HG02642 (cell line): Measurements from ENCODE around the gene PFKL.

Source experiments
- ATAC-seq: cut with Tn5 transposase; IDR thresholded peaks from one replicate; pipeline ENCODE4 v1.9.1; 2021; ENCODE audit warnings: mild to moderate bottlenecking; ENCODE audit not compliant: unreplicated experiment, poor library complexity

The PFKL gene

DNA sequence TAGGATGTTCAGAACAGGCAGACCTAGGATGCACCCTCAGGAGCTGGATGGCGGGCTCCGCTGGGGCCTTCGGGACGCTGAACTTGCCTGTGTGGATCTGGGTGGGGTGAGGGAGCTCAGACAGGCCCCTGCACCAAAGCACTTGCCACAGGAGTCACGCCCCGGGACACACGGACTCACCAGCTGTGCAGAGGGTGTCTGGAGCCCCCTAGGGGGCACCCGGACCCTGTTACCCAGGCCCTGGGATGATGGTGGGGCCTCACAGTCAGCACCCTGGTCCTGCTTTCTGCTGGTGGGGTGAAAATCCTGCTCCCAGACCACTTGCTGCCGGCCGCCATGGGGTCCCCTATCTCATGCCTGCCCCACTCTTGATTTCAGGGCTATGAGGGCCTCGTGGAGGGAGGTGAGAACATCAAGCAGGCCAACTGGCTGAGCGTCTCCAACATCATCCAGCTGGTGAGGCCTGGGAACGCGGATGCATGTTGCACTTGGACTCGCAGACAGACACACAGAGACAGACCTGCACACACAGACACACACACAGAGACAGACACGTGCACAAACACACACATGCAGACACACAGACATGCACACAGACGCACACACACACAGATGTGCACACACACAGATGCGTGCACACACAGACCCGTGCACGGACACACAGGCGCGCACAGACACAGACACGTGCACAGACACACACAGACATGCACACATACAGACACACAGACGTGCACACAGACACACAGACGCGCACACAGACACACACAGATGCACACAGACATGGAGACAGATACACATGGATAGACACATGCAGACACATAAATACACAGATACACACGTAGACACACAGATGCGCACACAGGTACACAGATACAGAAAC, 11.0 kb downstream of the PFKL start:
- no peak for ATAC-seq

DNA sequence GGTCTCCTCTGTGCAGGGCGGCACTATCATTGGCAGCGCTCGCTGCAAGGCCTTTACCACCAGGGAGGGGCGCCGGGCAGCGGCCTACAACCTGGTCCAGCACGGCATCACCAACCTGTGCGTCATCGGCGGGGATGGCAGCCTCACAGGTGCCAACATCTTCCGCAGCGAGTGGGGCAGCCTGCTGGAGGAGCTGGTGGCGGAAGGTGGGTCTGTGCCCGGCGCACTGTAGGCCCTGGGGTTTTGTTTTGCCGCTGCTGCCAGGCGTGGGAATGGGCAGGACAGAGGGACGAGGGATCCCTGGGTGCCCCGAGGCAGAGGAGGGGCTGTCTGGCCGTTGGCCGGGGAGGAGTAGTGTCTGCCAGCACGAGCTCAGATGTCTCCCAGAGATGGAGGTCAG, 12.2 kb downstream of the PFKL start:
- no peak for ATAC-seq

DNA sequence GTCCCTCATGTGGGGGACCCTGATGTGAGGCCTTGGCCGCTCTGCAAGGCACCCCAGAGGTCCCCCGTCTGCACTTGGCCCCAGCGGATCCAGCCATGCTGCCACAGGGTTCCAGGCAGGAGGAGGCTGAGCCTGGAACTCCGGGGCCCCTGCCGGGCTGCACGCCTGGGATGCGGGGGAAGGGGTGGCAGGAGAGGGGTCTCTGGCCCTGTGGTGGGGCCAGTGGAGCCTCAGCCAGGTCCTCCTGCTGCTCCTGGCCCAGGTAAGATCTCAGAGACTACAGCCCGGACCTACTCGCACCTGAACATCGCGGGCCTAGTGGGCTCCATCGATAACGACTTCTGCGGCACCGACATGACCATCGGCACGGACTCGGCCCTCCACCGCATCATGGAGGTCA, 12.9 kb downstream of the PFKL start:
- no peak for ATAC-seq

DNA sequence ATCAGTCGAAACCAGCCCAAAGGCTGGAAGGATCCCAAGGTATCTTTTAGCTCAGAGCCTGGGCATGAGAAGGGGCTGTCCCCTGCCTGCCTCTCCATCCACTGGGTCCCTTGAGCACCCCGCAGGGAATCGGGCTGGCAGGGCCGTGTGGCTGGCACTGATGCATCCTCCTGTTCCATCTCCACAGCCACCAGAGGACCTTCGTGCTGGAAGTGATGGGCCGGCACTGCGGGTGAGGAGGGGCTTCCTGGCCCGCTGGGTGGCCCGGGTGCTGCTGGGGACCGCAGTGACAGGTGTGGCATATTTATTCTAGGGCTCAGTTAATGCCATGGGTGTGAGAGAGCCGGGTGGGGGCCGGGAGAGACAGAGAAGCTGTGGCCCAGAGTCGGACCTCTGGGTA, 13.6 kb downstream of the PFKL start:
- no peak for ATAC-seq

DNA sequence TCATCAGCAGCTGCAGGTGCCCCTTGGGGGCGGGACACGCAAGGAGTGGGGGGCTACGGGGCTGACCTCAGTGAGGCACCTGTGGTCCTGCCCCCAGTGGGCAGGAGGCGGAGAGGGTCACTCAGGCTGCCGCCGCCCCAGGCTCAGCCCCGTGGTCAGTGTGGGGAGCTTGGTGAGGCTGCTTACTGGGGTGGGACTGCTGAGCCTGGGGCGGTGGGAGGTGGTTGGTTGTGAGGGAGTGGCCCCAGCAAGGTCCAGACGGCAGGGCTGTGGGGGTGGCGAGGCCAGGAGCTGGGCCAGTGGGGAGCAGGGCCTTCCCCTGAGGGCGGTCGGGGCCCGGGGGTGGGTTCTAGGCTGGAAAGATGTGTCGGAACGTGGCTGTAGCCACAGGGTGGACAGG, 14.3 kb downstream of the PFKL start:
- ATAC-seq = no peak

DNA sequence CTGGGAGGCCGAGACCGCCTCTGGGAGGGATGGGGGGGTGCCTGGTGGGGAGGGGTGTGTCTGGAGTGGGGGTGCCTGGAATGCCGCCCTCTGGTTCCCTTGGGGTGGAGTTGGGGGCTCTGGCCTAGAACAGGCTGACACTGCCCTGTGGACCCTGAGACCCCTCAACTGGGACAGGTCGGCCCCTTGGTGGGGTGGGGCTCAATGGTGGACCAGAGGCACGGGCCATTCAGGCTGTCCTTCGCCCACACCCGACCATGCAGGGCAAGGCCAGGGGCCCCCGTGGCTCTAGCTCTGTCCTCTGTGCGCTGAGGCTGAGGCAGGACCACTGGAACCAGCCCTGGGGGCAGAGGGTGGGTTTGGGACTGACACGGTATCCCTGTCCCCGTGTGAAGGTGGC, 14.7 kb downstream of the PFKL start:
- no peak for ATAC-seq

DNA sequence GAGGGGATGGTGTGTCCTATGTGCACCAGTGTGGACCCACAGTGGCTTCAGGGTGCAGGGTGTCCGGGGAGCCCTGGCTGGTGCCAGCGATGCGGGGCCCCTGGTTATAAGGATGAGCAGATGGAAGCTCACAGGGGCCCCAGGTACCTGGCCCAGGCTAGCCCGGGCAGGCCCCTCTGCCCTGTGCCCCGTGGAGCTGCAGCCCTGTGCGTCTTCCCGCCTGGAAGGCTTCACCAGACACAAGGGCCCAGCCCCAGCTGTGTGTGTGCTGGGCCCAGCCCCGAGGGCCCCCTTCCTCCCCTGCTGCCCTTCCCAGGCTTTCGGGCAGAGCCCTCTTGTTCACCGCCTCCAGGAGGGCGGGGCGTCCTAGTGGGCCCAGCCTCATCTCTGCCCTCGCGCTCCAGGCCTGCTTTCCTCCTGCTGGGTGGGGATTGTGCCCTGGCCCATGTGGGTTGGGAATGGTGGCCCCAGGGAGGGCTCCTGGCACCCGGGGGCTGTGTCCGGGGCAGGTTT, 15.9 kb downstream of the PFKL start:
- ATAC-seq = no peak

DNA sequence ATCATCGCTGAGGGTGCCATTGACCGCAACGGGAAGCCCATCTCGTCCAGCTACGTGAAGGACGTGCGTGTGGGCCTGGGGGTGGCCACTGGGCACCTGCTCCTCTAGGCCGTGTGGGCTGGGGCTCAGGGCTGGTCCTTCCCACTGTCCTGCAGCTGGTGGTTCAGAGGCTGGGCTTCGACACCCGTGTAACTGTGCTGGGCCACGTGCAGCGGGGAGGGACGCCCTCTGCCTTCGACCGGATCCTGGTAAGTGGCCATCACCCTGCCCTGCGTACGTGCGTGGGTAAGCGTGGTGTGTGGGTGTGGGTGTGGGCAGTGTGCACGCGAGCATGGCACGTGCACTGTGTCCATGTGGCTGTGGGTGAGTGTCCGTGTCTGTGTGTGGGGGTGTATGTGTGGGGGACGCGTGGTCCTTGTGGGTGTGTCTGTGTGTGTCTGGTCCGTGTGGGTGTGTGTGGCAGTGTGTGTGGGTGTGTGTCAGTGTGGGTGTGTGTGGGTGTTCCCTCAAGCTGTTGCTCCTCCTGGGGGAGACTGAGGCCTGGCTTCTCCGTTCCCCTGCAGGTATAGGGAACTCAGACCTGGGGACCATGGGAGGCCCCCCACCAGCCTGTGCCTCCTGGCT, 16.5 kb downstream of the PFKL start:
- ATAC-seq = no peak

DNA sequence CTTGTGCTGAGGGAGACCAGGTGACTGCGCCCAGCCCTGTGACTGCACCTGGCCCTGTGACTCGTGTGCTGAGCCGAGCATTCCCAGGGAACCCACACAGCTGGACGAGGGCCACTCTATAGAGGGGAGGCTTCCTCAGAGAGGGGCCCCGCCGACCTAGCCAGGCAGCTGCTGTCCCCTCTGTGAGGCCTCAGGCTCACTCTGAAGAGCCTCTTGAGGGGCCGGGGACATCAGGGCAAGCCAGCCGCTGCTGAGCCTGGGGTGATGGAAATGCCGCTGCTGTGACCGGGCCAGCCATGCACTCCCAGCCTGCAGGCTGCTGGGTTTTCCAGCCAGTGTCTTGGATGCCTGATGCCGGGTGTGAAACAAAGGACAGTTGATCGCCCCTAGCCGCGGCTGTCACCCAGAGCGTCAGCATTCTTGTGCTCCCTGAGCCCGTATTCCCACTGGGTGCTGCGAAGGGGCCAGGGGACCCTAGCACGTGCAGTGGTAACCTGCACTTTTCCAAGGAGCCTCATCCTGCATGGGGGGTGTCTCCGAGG, 17.5 kb downstream of the PFKL start:
- no peak for ATAC-seq

DNA sequence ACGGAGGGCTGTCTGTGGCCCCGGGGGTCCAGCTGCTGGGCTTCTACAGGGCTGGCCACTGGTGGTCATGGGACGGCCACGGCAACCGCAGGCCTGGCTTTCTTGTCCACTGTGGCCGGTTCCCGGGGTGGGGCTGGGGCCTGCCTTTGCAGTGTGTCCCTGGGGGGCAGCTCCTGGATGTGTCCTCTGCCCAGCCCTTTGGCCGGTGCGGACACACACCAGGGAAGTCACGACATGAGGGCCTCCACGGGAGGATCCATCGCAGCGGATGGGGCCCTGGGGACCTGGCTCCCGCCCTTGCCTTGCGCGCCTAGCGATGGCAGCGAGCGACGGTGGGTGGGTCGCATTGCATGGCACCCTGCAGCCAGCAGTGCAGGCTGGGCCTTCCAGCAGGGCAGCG, 18.0 kb downstream of the PFKL start:
- no peak for ATAC-seq

DNA sequence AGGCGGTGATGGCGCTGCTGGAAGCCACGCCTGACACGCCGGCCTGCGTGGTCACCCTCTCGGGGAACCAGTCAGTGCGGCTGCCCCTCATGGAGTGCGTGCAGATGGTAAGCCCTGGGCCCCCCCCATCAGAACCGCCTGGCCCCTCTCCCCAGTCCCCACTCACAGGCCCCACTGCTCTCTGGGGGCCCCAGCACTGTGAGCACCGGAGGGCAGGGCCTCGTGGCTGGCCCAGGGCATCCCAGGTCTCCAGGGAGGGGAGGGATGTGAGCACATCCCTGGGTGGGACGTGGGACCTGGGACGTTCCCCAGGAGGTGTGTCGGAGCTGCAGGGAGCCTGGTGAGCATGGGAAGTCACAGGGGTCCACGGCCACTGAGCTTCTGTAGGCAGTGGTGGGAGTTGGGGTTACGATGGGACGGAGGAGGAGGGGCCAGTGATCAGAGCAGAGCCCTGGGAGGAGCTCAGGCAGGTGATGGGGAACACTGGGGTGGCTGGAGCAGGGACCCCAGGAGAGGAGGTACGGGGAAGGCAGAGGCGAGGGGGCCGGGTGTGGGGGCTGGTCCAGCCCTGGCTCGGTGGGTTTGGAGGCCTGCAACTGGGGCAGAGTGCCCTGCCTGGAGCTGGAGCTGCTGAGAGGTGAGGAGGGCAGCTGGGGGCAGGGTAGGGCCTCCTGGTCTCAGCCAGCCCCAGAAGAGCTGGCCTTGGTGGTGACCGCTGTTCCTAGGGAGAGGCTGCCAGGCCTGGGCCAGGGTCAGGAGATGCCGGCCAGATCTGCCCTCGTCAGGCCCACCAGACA, 18.8 kb downstream of the PFKL start:
- ATAC-seq = no peak

DNA sequence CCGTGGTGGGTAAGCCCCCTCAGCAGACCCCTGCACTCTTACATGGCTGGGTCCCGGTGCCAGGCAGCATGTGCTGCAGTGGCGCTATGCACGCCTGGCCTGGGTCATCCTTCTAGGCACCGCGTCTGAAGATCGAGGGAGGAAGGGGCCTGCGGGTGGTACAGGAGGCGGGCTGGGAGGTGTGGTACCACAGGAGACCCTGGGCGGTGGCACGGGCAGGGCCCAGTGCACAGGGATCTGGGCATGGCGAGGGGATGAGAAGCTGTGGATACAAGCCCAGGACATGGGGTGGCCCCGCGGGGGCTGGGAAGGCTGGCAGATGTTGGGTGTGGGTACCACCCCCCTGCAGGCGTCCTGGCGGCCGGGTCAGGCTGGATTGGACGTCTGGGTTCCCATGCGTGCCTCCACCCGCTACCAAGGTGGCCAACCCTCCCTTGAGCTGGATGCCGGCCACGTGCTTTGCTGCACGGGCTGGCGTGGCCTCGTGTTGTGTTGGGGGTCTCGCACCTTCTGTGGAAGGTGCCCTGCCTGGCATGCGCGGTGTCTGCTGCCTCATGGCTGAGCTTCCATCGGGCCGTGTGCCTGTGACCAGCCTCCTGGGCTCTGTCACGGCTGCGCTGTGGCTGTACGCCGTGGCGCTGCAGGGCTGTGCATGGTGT, 19.7 kb downstream of the PFKL start:
- no peak for ATAC-seq

DNA sequence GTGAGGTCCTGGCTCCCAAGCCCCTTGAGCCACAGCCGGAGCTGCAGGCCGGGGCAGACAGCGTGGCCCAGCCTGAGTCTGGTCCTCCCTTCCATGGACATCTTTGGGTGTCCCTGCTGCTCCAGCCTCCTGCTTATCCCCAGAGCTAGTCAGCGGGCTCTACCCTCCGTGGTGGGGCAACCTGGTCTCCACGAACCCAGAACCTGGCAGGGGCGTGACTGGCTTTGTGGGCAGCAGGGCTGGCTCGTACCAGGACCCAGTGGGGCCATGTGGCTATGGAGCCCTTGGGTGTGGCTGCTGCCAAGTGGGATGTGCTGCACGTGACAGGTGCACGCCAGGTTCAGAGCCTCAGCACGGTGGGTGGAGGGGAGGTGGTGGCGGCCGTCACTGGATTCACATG, 21.0 kb downstream of the PFKL start:
- no peak for ATAC-seq

DNA sequence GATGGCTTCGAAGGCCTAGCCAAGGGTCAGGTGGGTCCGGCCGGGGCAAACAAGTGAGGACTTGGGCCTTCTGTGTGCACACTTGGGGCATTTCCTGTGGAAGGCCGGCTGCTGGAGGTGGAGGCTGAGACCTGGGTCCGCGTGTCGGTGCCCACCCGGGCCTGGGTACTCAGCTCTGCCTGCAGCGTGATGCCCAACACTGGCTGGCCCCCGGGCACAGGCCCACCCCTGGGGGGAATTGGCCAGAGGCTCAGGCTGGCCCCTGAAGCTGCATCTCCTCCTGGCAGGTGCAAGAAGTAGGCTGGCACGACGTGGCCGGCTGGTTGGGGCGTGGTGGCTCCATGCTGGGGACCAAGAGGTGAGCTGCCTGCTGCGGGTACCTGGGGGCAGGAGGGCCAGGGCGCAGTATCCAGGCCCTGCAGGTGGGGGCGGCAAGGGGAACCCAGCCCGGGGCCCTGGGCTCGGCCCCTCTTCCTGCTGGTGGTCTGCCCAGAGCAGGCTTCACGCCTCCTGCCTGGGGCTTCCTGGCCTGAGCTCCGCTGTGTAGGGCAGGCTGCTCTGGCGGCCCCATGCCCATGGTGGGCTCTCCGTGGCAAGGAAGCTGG, 22.1 kb downstream of the PFKL start:
- no peak for ATAC-seq

DNA sequence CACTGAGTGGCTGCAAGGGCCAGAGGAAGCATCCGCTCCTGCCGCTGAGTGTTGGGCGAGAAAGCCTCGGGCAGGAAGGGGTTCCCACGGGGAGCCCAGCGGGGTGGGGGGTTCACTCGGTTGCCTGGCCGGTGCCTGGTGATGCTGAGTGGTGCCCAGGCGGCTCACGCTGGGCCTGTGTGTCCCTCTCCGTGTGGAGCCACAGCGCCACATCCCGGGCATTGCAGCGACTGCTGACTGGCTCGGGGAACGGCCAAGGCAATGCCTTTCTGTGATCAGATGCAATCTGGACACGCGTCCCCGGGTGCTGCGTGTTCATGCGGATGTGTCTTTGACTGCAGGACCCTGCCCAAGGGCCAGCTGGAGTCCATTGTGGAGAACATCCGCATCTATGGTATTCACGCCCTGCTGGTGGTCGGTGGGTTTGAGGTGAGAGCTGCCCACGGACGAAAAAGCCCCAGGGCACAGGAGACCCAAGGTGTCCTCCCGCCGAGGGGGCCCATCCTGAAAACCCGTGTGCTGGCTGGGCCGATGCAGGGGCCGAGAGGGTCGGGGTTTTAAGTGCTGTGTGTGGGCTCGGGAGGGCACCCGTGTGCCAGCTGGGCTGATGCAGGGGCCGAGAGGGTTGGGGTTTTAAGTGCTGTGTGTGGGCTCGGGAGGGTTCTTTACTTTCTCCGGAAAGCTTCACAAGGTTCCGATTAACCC, 22.9 kb downstream of the PFKL start:
- ATAC-seq = no peak

DNA sequence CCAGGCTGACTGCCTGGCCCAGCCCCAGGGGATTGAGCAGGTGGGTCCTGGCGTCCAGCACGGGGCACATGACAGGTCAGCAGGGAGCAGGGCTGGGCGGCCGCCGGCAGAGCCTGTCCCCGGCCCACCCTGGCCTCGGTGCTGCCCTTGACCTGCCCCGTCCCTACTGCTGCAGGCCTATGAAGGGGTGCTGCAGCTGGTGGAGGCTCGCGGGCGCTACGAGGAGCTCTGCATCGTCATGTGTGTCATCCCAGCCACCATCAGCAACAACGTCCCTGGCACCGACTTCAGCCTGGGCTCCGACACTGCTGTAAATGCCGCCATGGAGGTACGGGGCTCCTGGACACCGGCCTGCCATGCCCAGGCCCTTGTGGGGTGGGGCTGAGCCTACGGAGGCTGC, 23.7 kb downstream of the PFKL start:
- ATAC-seq = no peak

DNA sequence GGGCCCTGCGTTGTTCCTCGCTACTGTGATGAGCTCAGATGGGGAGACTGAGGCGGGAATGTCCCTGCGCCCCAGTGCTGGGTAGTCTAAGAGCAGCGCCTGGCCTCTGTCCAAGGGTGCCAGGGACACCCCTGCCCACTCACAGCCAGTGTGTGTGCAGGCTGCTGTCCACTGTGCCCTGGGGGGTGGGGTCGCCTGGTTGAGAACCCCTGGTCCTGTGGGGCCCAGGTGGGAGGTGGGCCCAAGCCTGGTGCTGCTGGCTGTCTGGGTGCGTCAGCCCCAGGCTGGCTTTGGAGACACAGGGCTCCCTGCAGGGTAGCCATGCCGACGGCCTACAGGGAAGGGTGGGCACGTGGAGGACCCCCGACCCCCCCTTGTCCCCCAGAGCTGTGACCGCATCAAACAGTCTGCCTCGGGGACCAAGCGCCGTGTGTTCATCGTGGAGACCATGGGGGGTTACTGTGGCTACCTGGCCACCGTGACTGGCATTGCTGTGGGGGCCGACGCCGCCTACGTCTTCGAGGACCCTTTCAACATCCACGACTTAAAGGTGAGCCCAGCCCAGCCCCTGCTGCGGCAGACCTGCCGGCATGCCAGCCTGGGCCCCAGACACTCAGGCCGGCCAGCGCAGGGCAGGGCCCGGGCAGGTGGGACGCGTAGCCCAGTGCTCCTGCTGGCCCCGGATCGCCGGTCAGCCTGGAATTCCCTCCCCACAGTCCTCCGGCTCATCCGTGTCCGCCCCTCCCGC, 24.4 kb downstream of the PFKL start:
- ATAC-seq = no peak

DNA sequence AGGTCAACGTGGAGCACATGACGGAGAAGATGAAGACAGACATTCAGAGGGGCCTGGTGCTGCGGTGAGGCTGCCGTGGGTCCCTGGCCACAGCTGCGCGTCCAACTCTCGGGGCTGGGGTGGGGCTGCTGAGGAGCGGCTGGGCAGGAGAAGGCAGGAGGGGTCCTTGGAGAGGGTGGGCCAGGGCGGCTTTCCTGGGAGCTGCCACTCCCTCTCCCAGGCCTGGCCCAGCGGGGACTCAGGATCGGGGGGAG, 24.9 kb downstream of the PFKL start:
- no peak for ATAC-seq
